ENCODE data around the gene ZNF813.
"Not testable (repeated sequence)": the region's sequence is repeated elsewhere in the genome, so short reads cannot be mapped to it uniquely, and the experiment has no call there.

Gene ZNF813

GRCh38 chr19:53475470-53475869 is 7.9 kb downstream of the ZNF813 start:
- DNase-seq; H3K4me3 ChIP-seq (ENCODE audit: insufficient read depth, low read depth, low read length, poor library complexity, severe bottlenecking): not testable (repeated sequence)
- H3K36me3 ChIP-seq (ENCODE audit: control insufficient read depth, insufficient read depth, low read length), result peaks cover 41% of the 10 kb centered on the region

GRCh38 chr19:53483751-53484150 is 16.2 kb downstream of the ZNF813 start:
- H3K4me1 ChIP-seq (ENCODE audit: control insufficient read depth, insufficient read depth, low read length, poor library complexity, severe bottlenecking); H3K4me3 ChIP-seq (ENCODE audit: insufficient read depth, low read depth, low read length, poor library complexity, severe bottlenecking); H3K27me3 ChIP-seq (replicated peaks; ENCODE audit: control insufficient read depth, insufficient read depth, low read length, poor library complexity, severe bottlenecking); H3K27ac ChIP-seq (ENCODE audit: insufficient read depth, low read length, poor library complexity, severe bottlenecking); DNase-seq: not testable (repeated sequence)
- peaks cover 51% of the 10 kb centered on the region for H3K36me3 ChIP-seq (ENCODE audit: control insufficient read depth, insufficient read depth, low read length)
- H3K9me3 ChIP-seq (ENCODE audit: control insufficient read depth, low read length), result peaks cover 27% of the 10 kb centered on the region

More at GRCh38 chr19:53475470-53475869, 7.9 kb downstream of the ZNF813 start:
- H3K9me3 ChIP-seq (ENCODE audit: control insufficient read depth, low read length), result peaks cover 22% of the 10 kb centered on the region
- H3K27ac ChIP-seq (ENCODE audit: insufficient read depth, low read length, poor library complexity, severe bottlenecking); H3K4me1 ChIP-seq (ENCODE audit: control insufficient read depth, insufficient read depth, low read length, poor library complexity, severe bottlenecking); H3K27me3 ChIP-seq (replicated peaks; ENCODE audit: control insufficient read depth, insufficient read depth, low read length, poor library complexity, severe bottlenecking): not testable (repeated sequence)

GRCh38 chr19:53485046-53486004 is 17.8 kb downstream of the ZNF813 start:
- Histone ChIP-seq H3K27me3 (replicated peaks; ENCODE audit: control insufficient read depth, insufficient read depth, low read length, poor library complexity, severe bottlenecking) (no peaks in the 10 kb centered on the region), H3K4me3 (ENCODE audit: insufficient read depth, low read depth, low read length, poor library complexity, severe bottlenecking) (no peak overlapping the region), H3K36me3 (ENCODE audit: control insufficient read depth, insufficient read depth, low read length) (peaks cover 60% of the 10 kb centered on the region), H3K27ac (ENCODE audit: insufficient read depth, low read length, poor library complexity, severe bottlenecking) (no peak overlapping the region), H3K4me1 (ENCODE audit: control insufficient read depth, insufficient read depth, low read length, poor library complexity, severe bottlenecking) (no peaks in the 10 kb centered on the region), H3K9me3 (ENCODE audit: control insufficient read depth, low read length) (peaks cover 38% of the 10 kb centered on the region)
- no peak for DNase-seq

- no peaks in the 10 kb centered on the region for H3K27me3 ChIP-seq (replicated peaks; ENCODE audit: control insufficient read depth, insufficient read depth, low read length, poor library complexity, severe bottlenecking)
- H3K27ac ChIP-seq (ENCODE audit: insufficient read depth, low read length, poor library complexity, severe bottlenecking), result no peak overlapping the region
- no peak for DNase-seq
- no peaks in the 10 kb centered on the region for H3K4me1 ChIP-seq (ENCODE audit: control insufficient read depth, insufficient read depth, low read length, poor library complexity, severe bottlenecking)
- peaks cover 49% of the 10 kb centered on the region for H3K9me3 ChIP-seq (ENCODE audit: control insufficient read depth, low read length)
- peaks cover 42% of the 10 kb centered on the region for H3K36me3 ChIP-seq (ENCODE audit: control insufficient read depth, insufficient read depth, low read length)
- H3K4me3 ChIP-seq (ENCODE audit: insufficient read depth, low read depth, low read length, poor library complexity, severe bottlenecking), result no peak overlapping the region
Observed at GRCh38 chr19:53492153-53492552, 24.6 kb downstream of the ZNF813 start.

- peaks cover 12% of the 10 kb centered on the region for H3K9me3 ChIP-seq (ENCODE audit: control insufficient read depth, low read length)
- H3K27ac ChIP-seq (ENCODE audit: insufficient read depth, low read length, poor library complexity, severe bottlenecking); H3K36me3 ChIP-seq (ENCODE audit: control insufficient read depth, insufficient read depth, low read length); H3K4me1 ChIP-seq (ENCODE audit: control insufficient read depth, insufficient read depth, low read length, poor library complexity, severe bottlenecking); H3K27me3 ChIP-seq (replicated peaks; ENCODE audit: control insufficient read depth, insufficient read depth, low read length, poor library complexity, severe bottlenecking); DNase-seq; H3K4me3 ChIP-seq (ENCODE audit: insufficient read depth, low read depth, low read length, poor library complexity, severe bottlenecking): not testable (repeated sequence)
Observed at GRCh38 chr19:53497311-53498023, 29.9 kb downstream of the ZNF813 start.

GRCh38 chr19:53498024-53498395 is 30.5 kb downstream of the ZNF813 start:
- not testable (repeated sequence) for H3K4me1 ChIP-seq (ENCODE audit: control insufficient read depth, insufficient read depth, low read length, poor library complexity, severe bottlenecking); H3K27ac ChIP-seq (ENCODE audit: insufficient read depth, low read length, poor library complexity, severe bottlenecking); H3K27me3 ChIP-seq (replicated peaks; ENCODE audit: control insufficient read depth, insufficient read depth, low read length, poor library complexity, severe bottlenecking); DNase-seq; H3K36me3 ChIP-seq (ENCODE audit: control insufficient read depth, insufficient read depth, low read length); H3K4me3 ChIP-seq (ENCODE audit: insufficient read depth, low read depth, low read length, poor library complexity, severe bottlenecking)
- peaks cover 12% of the 10 kb centered on the region for H3K9me3 ChIP-seq (ENCODE audit: control insufficient read depth, low read length)

GRCh38 chr19:53503151-53503550 is 35.6 kb downstream of the ZNF813 start:
- H3K36me3 ChIP-seq (ENCODE audit: control insufficient read depth, insufficient read depth, low read length); H3K4me1 ChIP-seq (ENCODE audit: control insufficient read depth, insufficient read depth, low read length, poor library complexity, severe bottlenecking); H3K27me3 ChIP-seq (replicated peaks; ENCODE audit: control insufficient read depth, insufficient read depth, low read length, poor library complexity, severe bottlenecking); H3K27ac ChIP-seq (ENCODE audit: insufficient read depth, low read length, poor library complexity, severe bottlenecking); DNase-seq; H3K4me3 ChIP-seq (ENCODE audit: insufficient read depth, low read depth, low read length, poor library complexity, severe bottlenecking); H3K9me3 ChIP-seq (ENCODE audit: control insufficient read depth, low read length): not testable (repeated sequence)

GRCh38 chr19:53503671-53504364 is 36.3 kb downstream of the ZNF813 start:
- H3K27ac ChIP-seq (ENCODE audit: insufficient read depth, low read length, poor library complexity, severe bottlenecking); H3K9me3 ChIP-seq (ENCODE audit: control insufficient read depth, low read length); H3K4me3 ChIP-seq (ENCODE audit: insufficient read depth, low read depth, low read length, poor library complexity, severe bottlenecking); H3K27me3 ChIP-seq (replicated peaks; ENCODE audit: control insufficient read depth, insufficient read depth, low read length, poor library complexity, severe bottlenecking); H3K36me3 ChIP-seq (ENCODE audit: control insufficient read depth, insufficient read depth, low read length); H3K4me1 ChIP-seq (ENCODE audit: control insufficient read depth, insufficient read depth, low read length, poor library complexity, severe bottlenecking); DNase-seq: not testable (repeated sequence)

- H3K27ac ChIP-seq (ENCODE audit: insufficient read depth, low read length, poor library complexity, severe bottlenecking); H3K4me1 ChIP-seq (ENCODE audit: control insufficient read depth, insufficient read depth, low read length, poor library complexity, severe bottlenecking); DNase-seq; H3K9me3 ChIP-seq (ENCODE audit: control insufficient read depth, low read length); H3K36me3 ChIP-seq (ENCODE audit: control insufficient read depth, insufficient read depth, low read length); H3K27me3 ChIP-seq (replicated peaks; ENCODE audit: control insufficient read depth, insufficient read depth, low read length, poor library complexity, severe bottlenecking); H3K4me3 ChIP-seq (ENCODE audit: insufficient read depth, low read depth, low read length, poor library complexity, severe bottlenecking): not testable (repeated sequence)
Observed at GRCh38 chr19:53504365-53504703, 36.8 kb downstream of the ZNF813 start.

GRCh38 chr19:53504885-53505284 is 37.4 kb downstream of the ZNF813 start:
- no peak for DNase-seq
- Histone ChIP-seq H3K9me3 (ENCODE audit: control insufficient read depth, low read length) (no peaks in the 10 kb centered on the region), H3K4me3 (ENCODE audit: insufficient read depth, low read depth, low read length, poor library complexity, severe bottlenecking) (no peak overlapping the region), H3K27me3 (replicated peaks; ENCODE audit: control insufficient read depth, insufficient read depth, low read length, poor library complexity, severe bottlenecking) (no peaks in the 10 kb centered on the region), H3K27ac (ENCODE audit: insufficient read depth, low read length, poor library complexity, severe bottlenecking) (no peak overlapping the region), H3K4me1 (ENCODE audit: control insufficient read depth, insufficient read depth, low read length, poor library complexity, severe bottlenecking) (no peaks in the 10 kb centered on the region), H3K36me3 (ENCODE audit: control insufficient read depth, insufficient read depth, low read length) (no peaks in the 10 kb centered on the region)
